K562 (cell line): ENCODE measurements around the gene ZNF668. TPM values are rescaled to one million over a fixed set of nuclear protein-coding genes. Genes with fewer than 3 reads are reported as not detected.

ENCODE experiments used
- ARNT ChIP-seq, 2 experiments: fragments of 450-650 bp; IDR thresholded peaks; 2 replicates each; pipeline ENCODE4 v1.6.1; 2016; ENCODE audit warnings: mild to moderate bottlenecking in 1 of 2
- E2F1 ChIP-seq: sonication (generic); formaldehyde crosslinking; IDR thresholded peaks from 2 replicates; pipeline ENCODE4 v1.8.1; 2023; ENCODE audit warnings: mild to moderate bottlenecking, missing genetic modification reagents, moderate library complexity
- ERF ChIP-seq: fragments of 450-650 bp; formaldehyde crosslinking; IDR thresholded peaks from 2 replicates; pipeline ENCODE4 v1.4.0; 2020; ENCODE audit warnings: mild to moderate bottlenecking, mixed read lengths
- ESRRA ChIP-seq: fragments of 450-650 bp; IDR thresholded peaks from 2 replicates; pipeline ENCODE4 v1.6.1; 2014; ENCODE audit warnings: low read depth, mild to moderate bottlenecking, moderate library complexity, borderline replicate concordance
- HDAC8 ChIP-seq: fragments of 450-650 bp; IDR thresholded peaks from 2 replicates; pipeline ENCODE4 v1.6.1; 2016; ENCODE audit warnings: mild to moderate bottlenecking, missing genetic modification characterization, moderate library complexity, missing compliant biosample characterization
- MTA3 ChIP-seq: fragments of 450-650 bp; formaldehyde crosslinking; IDR thresholded peaks from 2 replicates; pipeline ENCODE4 v1.6.1; 2017; ENCODE audit warnings: mild to moderate bottlenecking, borderline replicate concordance
- NFXL1 ChIP-seq: fragments of 450-650 bp; formaldehyde crosslinking; IDR thresholded peaks from 2 replicates; pipeline ENCODE4 v1.4.0; 2021; ENCODE audit warnings: mild to moderate bottlenecking
- NKRF ChIP-seq: fragments of 450-650 bp; IDR thresholded peaks from 2 replicates; pipeline ENCODE4 v1.6.1; 2016; ENCODE audit warnings: borderline replicate concordance
- PHB ChIP-seq: fragments of 250-450 bp; sonication (Bioruptor Pico); IDR thresholded peaks from 2 replicates; pipeline ENCODE4 v1.5.0; 2021
- SMARCA5 ChIP-seq: fragments of 450-650 bp; IDR thresholded peaks from 2 replicates; pipeline ENCODE4 v1.6.1; 2016
- TCFL5 ChIP-seq: fragments of 250-450 bp; sonication (Bioruptor Pico); conservative IDR thresholded peaks from 2 replicates; pipeline ENCODE4 v1.6.1; 2021; ENCODE audit warnings: mild to moderate bottlenecking, moderate library complexity, matching md5 sums
- XRCC5 ChIP-seq: fragments of 200-400 bp; formaldehyde crosslinking; IDR thresholded peaks from 2 replicates; pipeline ENCODE4 v1.6.1; 2017; ENCODE audit warnings: low read depth, mild to moderate bottlenecking, low read length
- ZHX1 ChIP-seq: fragments of 150-350 bp; conservative IDR thresholded peaks from 2 replicates; pipeline ENCODE4 v1.6.1; 2014; ENCODE audit warnings: low read length
- ZNF398 ChIP-seq: fragments of 250-450 bp; sonication (Bioruptor Pico); IDR thresholded peaks from 2 replicates; pipeline ENCODE4 v1.8.0; 2021; ENCODE audit warnings: moderate library complexity, mild to moderate bottlenecking, inconsistent platforms
- ZNF561 ChIP-seq: fragments of 450-650 bp; formaldehyde crosslinking; conservative IDR thresholded peaks from 2 replicates; pipeline ENCODE4 v1.4.0; 2020; ENCODE audit warnings: mild to moderate bottlenecking, moderate library complexity
- polyA plus RNA-seq, 8 experiments: library from polyadenylated mRNA; depleted of rRNA in 4 of 8; stranded (reverse) in 5 of 8; unstranded in 3 of 8; fragments of >200 nt; fragmentation: Nextera tagmentation in 2 of 8; fragmentation: Illumina TruSeq in 1 of 8; extraction: Ambion mirVana in 2 of 8; extraction: Trizol in 1 of 8; gene quantifications; 2 replicates each; pipeline versions ENCODE4 v1.2.1 to v1.2.3, GENCODE V29; 2011 to 2014; ENCODE audit warnings: inconsistent platforms in 1 of 8, missing spikeins in 1 of 8
- total RNA-seq, 7 experiments: library from RNA; depleted of rRNA in 6 of 7; stranded (reverse); fragments of >200 nt in 6 of 7; fragmentation: Illumina TruSeq in 2 of 7; extraction: Trizol in 2 of 7; gene quantifications; 2 replicates each; pipeline versions ENCODE4 v1.2.1 to v1.2.3, GENCODE V29; 2011 to 2021; ENCODE audit warnings: low replicate concordance in 1 of 7

ZNF668 gene
- total and polyA plus RNA-seq, 9 of the 15 experiments (the other 6 are each of a cell fraction or from before 2014, with no cell fraction given): 0.04 to 15.3 (median 3.8) TPM; not detected in 1

- TF ChIP-seq ERF (CRISPR knock-in tag) (0 out of 2 replicates have a peak, but pooled peaks have one; percentile 16), E2F1 (no peak), TCFL5 (CRISPR knock-in tag) (no peak), NKRF (peak; percentile 50), PHB (CRISPR knock-in tag) (no peak), HDAC8 (tag) (no peak), ZNF398 (no peak), ESRRA (0 out of 2 replicates have a peak, but pooled peaks have one; percentile 8), XRCC5 (no peak), ZNF561 (CRISPR knock-in tag) (no peak), SMARCA5 (0 out of 2 replicates have a peak, but pooled peaks have one; percentile 48), ARNT (IDR thresholded peaks at IDR 0.05) (peak in 1 of 2 experiments; percentile 45; a peak in 1 of 4 replicates), ZHX1 (no peak), NFXL1 (CRISPR knock-in tag) (no peak), MTA3 (0 out of 2 replicates have a peak, but pooled peaks have one; percentile 20)
Measured at GRCh38 chr16:31118223-31119155, 44.4 kb upstream of the ZNF668 start (continued).
